H1 (cell line): ENCODE data around the gene KRTAP4-12. TPM values are rescaled to one million over a fixed set of nuclear protein-coding genes. Genes with fewer than 3 reads are reported as not detected.

Source experiments
- CTCF ChIA-PET: fragments of 300-600 bp; sonication (Branson Sonifier 250); formaldehyde crosslinking; loops from one replicate; lab custom pipeline; 2021; ENCODE audit not compliant: partially characterized antibody; lab: Charles Lee
- POLR2A ChIA-PET: fragments of 300-600 bp; sonication (Branson Sonifier 250); formaldehyde crosslinking; loops from one replicate; lab custom pipeline; 2021; ENCODE audit warnings: inconsistent platforms; ENCODE audit not compliant: partially characterized antibody; lab: Charles Lee
- DNase-seq, 2 experiments: peaks; one replicate each; pipeline versions ENCODE4 v3.0.0 to v3.0.0-alpha.2; 2010 to 2022; ENCODE audit warnings: low spot score in 2 of 2, low read depth in 1 of 2, mixed read lengths in 1 of 2
- FAIRE-seq: peaks from 2 replicates; lab custom pipeline; 2011; peaks lifted over from hg19 to GRCh38; lab: Jason Lieb, UNC
- H2AFZ ChIP-seq: 2 replicates; pipeline ENCODE4 v1.8.1; 2012; ENCODE audit warnings: low read length, inconsistent platforms
- H2AK5ac ChIP-seq: 2 replicates; pipeline ENCODE4 v1.6.1; 2013; ENCODE audit warnings: low read depth, low read length
- H2BK120ac ChIP-seq: replicated peaks from 2 replicates; pipeline ENCODE3; 2013; ENCODE audit warnings: low read depth, low read length, inconsistent platforms
- H2BK12ac ChIP-seq: 2 replicates; pipeline ENCODE4 v1.6.1; 2013; ENCODE audit warnings: low read depth, low read length
- H2BK15ac ChIP-seq: 2 replicates; pipeline ENCODE4 v1.6.1; 2013; ENCODE audit warnings: low read length
- H2BK20ac ChIP-seq: 2 replicates; pipeline ENCODE4 v1.6.1; 2013; ENCODE audit warnings: low read length
- H2BK5ac ChIP-seq: 2 replicates; pipeline ENCODE4 v1.6.1; 2013; ENCODE audit warnings: low read depth, low read length
- H3K14ac ChIP-seq: 2 replicates; pipeline ENCODE4 v1.6.1; 2013; ENCODE audit warnings: inconsistent platforms; ENCODE audit not compliant: insufficient read length
- H3K18ac ChIP-seq: 2 replicates; pipeline ENCODE4 v1.6.1; 2013; ENCODE audit warnings: low read length; ENCODE audit errors: extremely low read depth
- H3K23ac ChIP-seq: 2 replicates; pipeline ENCODE4 v1.6.1; 2013; ENCODE audit warnings: inconsistent platforms; ENCODE audit not compliant: insufficient read length
- H3K23me2 ChIP-seq: 2 replicates; pipeline ENCODE4 v1.6.1; 2013; ENCODE audit warnings: low read depth, low read length
- H3K27ac ChIP-seq: 2 replicates; pipeline ENCODE4 v1.6.1; 2011; ENCODE audit warnings: low read depth, low read length, inconsistent platforms
- H3K27me3 ChIP-seq, 4 experiments: replicated peaks in 1 of 4; 1 replicate in 1 of 4; 2 replicates in 3 of 4; pipeline versions ENCODE4 v1.6.1 to v1.8.1; 2011 to 2013; ENCODE audit warnings: low read length in 3 of 4, mild to moderate bottlenecking in 3 of 4, inconsistent platforms in 2 of 4, mixed read lengths in 2 of 4, moderate library complexity in 1 of 4; ENCODE audit not compliant: control insufficient read depth in 3 of 4, insufficient read depth in 3 of 4; ENCODE audit errors: extremely low read depth in 1 of 4
- H3K36me3 ChIP-seq, 4 experiments: 2 replicates each; pipeline versions ENCODE4 v1.6.1 to v1.8.1; 2011 to 2013; ENCODE audit warnings: mild to moderate bottlenecking in 4 of 4, low read length in 3 of 4, moderate library complexity in 2 of 4, control low read depth in 1 of 4, inconsistent platforms in 1 of 4; ENCODE audit not compliant: insufficient read depth in 4 of 4, control insufficient read depth in 2 of 4
- H3K4ac ChIP-seq: replicated peaks from 2 replicates; pipeline ENCODE3; 2013; ENCODE audit warnings: low read length, low read depth, mixed read lengths, inconsistent platforms; ENCODE audit not compliant: insufficient read length
- H3K4me1 ChIP-seq, 4 experiments: replicated peaks in 1 of 4; 1 replicate in 1 of 4; 2 replicates in 3 of 4; pipeline versions ENCODE4 v1.6.1 to v1.8.1; 2011 to 2013; ENCODE audit warnings: low read length in 3 of 4, inconsistent platforms in 2 of 4, mixed read lengths in 1 of 4; ENCODE audit not compliant: insufficient read depth in 4 of 4, control insufficient read depth in 3 of 4
- H3K4me2 ChIP-seq, 2 experiments: 2 replicates each; pipeline versions ENCODE4 v1.6.1 to v1.8.1; 2011 to 2013; ENCODE audit warnings: low read depth in 2 of 2, low read length in 2 of 2, control low read depth in 1 of 2, inconsistent platforms in 1 of 2, mild to moderate bottlenecking in 1 of 2; ENCODE audit not compliant: insufficient read depth in 1 of 2
- H3K4me3 ChIP-seq, 4 experiments: fragments of 200-600, 300-600 bp in 1 of 4; sonication (generic), shearing (Covaris generic), sonication (Bioruptor Twin) in 1 of 4; 2 replicates each; pipeline versions ENCODE4 v1.5.1 to v1.8.1; 2011 to 2016; ENCODE audit warnings: low read length in 4 of 4, low read depth in 3 of 4, control low read depth in 2 of 4, inconsistent platforms in 2 of 4, mild to moderate bottlenecking in 2 of 4, mixed read lengths in 1 of 4, moderate library complexity in 1 of 4; ENCODE audit not compliant: insufficient read depth in 2 of 4; ENCODE audit errors: extremely low read depth in 1 of 4
- H3K56ac ChIP-seq: replicated peaks from 2 replicates; pipeline ENCODE3; 2013; ENCODE audit warnings: low read depth, mild to moderate bottlenecking, mixed read lengths, low read length, inconsistent platforms; ENCODE audit not compliant: insufficient read length
- H3K79me1 ChIP-seq: 2 replicates; pipeline ENCODE4 v1.6.1; 2013; ENCODE audit warnings: low read depth, low read length, control low read depth
- H3K79me2 ChIP-seq, 2 experiments: 2 replicates each; pipeline versions ENCODE4 v1.6.1 to v1.8.1; 2012 to 2013; ENCODE audit warnings: low read length in 2 of 2, mild to moderate bottlenecking in 2 of 2, inconsistent platforms in 1 of 2; ENCODE audit not compliant: insufficient read depth in 2 of 2, control insufficient read depth in 1 of 2
- H3K9ac ChIP-seq, 4 experiments: replicated peaks in 1 of 4; 1 replicate in 1 of 4; 2 replicates in 3 of 4; pipeline versions ENCODE4 v1.6.1 to v1.8.1; 2011 to 2013; ENCODE audit warnings: low read depth in 3 of 4, low read length in 3 of 4, control low read depth in 2 of 4, mild to moderate bottlenecking in 2 of 4, moderate library complexity in 2 of 4, inconsistent platforms in 1 of 4; ENCODE audit errors: extremely low read depth in 1 of 4
- H3K9me3 ChIP-seq, 2 experiments: 2 replicates each; pipeline versions ENCODE4 v1.6.1 to v1.8.1; 2012 to 2013; ENCODE audit warnings: mild to moderate bottlenecking in 2 of 2, moderate library complexity in 2 of 2, control low read depth in 1 of 2, inconsistent platforms in 1 of 2, low read depth in 1 of 2, low read length in 1 of 2, mixed read lengths in 1 of 2; ENCODE audit not compliant: insufficient read depth in 2 of 2
- H4K20me1 ChIP-seq, 2 experiments: replicated peaks in 1 of 2; 2 replicates each; pipeline versions ENCODE3 to v1.8.1; 2011 to 2013; ENCODE audit warnings: inconsistent platforms in 2 of 2, low read length in 2 of 2, mild to moderate bottlenecking in 1 of 2; ENCODE audit not compliant: insufficient read depth in 2 of 2, control insufficient read depth in 1 of 2
- H4K5ac ChIP-seq: 2 replicates; pipeline ENCODE4 v1.6.1; 2013; ENCODE audit warnings: low read length, low read depth, mixed read lengths, inconsistent platforms; ENCODE audit not compliant: insufficient read length
- H4K8ac ChIP-seq: 2 replicates; pipeline ENCODE4 v1.8.0; 2013; ENCODE audit warnings: mild to moderate bottlenecking, moderate library complexity, low read length, inconsistent platforms; ENCODE audit not compliant: insufficient read depth; ENCODE audit errors: extremely low read depth
- H4K91ac ChIP-seq: replicated peaks from 2 replicates; pipeline ENCODE3; 2013; ENCODE audit warnings: low read length, mixed read lengths, inconsistent platforms; ENCODE audit not compliant: insufficient read length
- CEBPB ChIP-seq: IDR thresholded peaks from 2 replicates; pipeline ENCODE4 v1.6.1; 2012; ENCODE audit warnings: low read depth, low read length
- CHD1 ChIP-seq: IDR thresholded peaks from 2 replicates; pipeline ENCODE4 v1.6.1; 2012; ENCODE audit warnings: low read depth, low read length, improper control_type of control experiment
- EP300 ChIP-seq, 2 experiments: IDR thresholded peaks; 1 replicate in 1 of 2; 2 replicates in 1 of 2; pipeline ENCODE4 v1.6.1; 2011 to 2012; ENCODE audit warnings: low read depth in 2 of 2, low read length in 2 of 2, mild to moderate bottlenecking in 2 of 2, borderline replicate concordance in 1 of 2, inconsistent platforms in 1 of 2, moderate library complexity in 1 of 2
- EZH2 ChIP-seq: fragments of 200-600 bp; sonication (generic); IDR thresholded peaks from 2 replicates; pipeline ENCODE4 v1.7.1; 2012; ENCODE audit warnings: low read depth, mild to moderate bottlenecking, moderate library complexity, low read length, inconsistent platforms; ENCODE audit not compliant: severe bottlenecking
- FOSL1 ChIP-seq: IDR thresholded peaks from 2 replicates; pipeline ENCODE4 v1.6.1; 2011; ENCODE audit warnings: mild to moderate bottlenecking, low read depth, low read length, moderate library complexity; ENCODE audit not compliant: insufficient read depth
- HDAC2 ChIP-seq, 2 experiments: fragments of 300-600 bp in 1 of 2; sonication (generic) in 1 of 2; IDR thresholded peaks; 2 replicates each; pipeline ENCODE4 v1.6.1; 2011 to 2012; ENCODE audit warnings: low read depth in 2 of 2, low read length in 2 of 2, mild to moderate bottlenecking in 2 of 2, moderate library complexity in 2 of 2, borderline replicate concordance in 1 of 2, inconsistent platforms in 1 of 2
- HDAC6 ChIP-seq: IDR thresholded peaks from one replicate; pipeline ENCODE4 v1.7.1; 2012; ENCODE audit warnings: low read depth, mild to moderate bottlenecking, inconsistent platforms, low read length, moderate library complexity
- KDM1A ChIP-seq: fragments of 200-600, 300-600 bp; sonication (generic); IDR thresholded peaks from 2 replicates; pipeline ENCODE4 v1.7.1; 2016; ENCODE audit warnings: mild to moderate bottlenecking, low read length, borderline replicate concordance
- KDM4A ChIP-seq: IDR thresholded peaks from one replicate; pipeline ENCODE4 v1.7.1; 2012; ENCODE audit warnings: low read depth, mild to moderate bottlenecking, moderate library complexity, low read length, inconsistent platforms; ENCODE audit not compliant: severe bottlenecking
- NRF1 ChIP-seq: IDR thresholded peaks from 2 replicates; pipeline ENCODE4 v1.6.1; 2011; ENCODE audit warnings: mild to moderate bottlenecking, low read depth, low read length, improper control_type of control experiment
- SIRT6 ChIP-seq: IDR thresholded peaks from one replicate; pipeline ENCODE4 v1.7.1; 2012; ENCODE audit warnings: low read length, inconsistent platforms
- SP2 ChIP-seq: IDR thresholded peaks from 2 replicates; pipeline ENCODE4 v1.6.1; 2012; ENCODE audit warnings: mild to moderate bottlenecking, low read length, inconsistent platforms
- TAF7 ChIP-seq: optimal IDR thresholded peaks from 2 replicates; pipeline ENCODE3; 2011; ENCODE audit warnings: low read depth, mild to moderate bottlenecking, inconsistent platforms, low read length, moderate library complexity, borderline replicate concordance
- WGBS, 2 experiments: shearing (Covaris generic) in 1 of 2; methylation state at CpG; one replicate each; pipeline versions ENCODE4 v1.1.6 to v1.1.7; 2013 to 2015; ENCODE audit warnings: low lambda C conversion rate in 2 of 2, mixed read lengths in 2 of 2, inconsistent platforms in 1 of 2, low coverage in 1 of 2, missing lambda C conversion rate in 1 of 2; ENCODE audit not compliant: insufficient replicate concordance in 2 of 2, insufficient coverage in 1 of 2, insufficient read length in 1 of 2; ENCODE audit errors: extremely low coverage in 1 of 2, missing lambda C conversion rate in 1 of 2; 5-methylcytosine and 5-hydroxymethylcytosine counted together
- polyA plus RNA-seq, 7 experiments: library from polyadenylated mRNA; depleted of rRNA in 3 of 7; stranded (reverse) in 5 of 7; unstranded in 2 of 7; fragments of >200 nt in 5 of 7; fragments of 200-250 nt in 2 of 7; gene quantifications; 1 replicate in 5 of 7; 2 replicates in 1 of 7; 4 replicates in 1 of 7; pipeline versions ENCODE4 v1.2.1 to v1.2.3, GENCODE V29; 2011 to 2013; ENCODE audit warnings: missing spikeins in 2 of 7, mixed read lengths in 2 of 7
- total RNA-seq: library from RNA; stranded (reverse); fragmentation: NEBNext Ultra II Directional; extraction: Animal tissue kit (Norgen Biotek cat#: 25700); gene quantifications from 2 replicates; pipeline ENCODE4 v1.2.1, GENCODE V29; 2021
- TF ChIP-seq, protein P1 (sequence below): IDR thresholded peaks from 2 replicates; pipeline ENCODE4 v1.6.1; 2012; ENCODE audit warnings: inconsistent platforms

The KRTAP4-12 gene
- total and polyA plus RNA-seq, 2 of the 8 experiments (the other 6 are each of a cell fraction or from before 2014, with no cell fraction given): not detected

GRCh38 chr17:41167561-41167960, 43.6 kb upstream of the KRTAP4-12 start:
- Histone ChIP-seq H3K9ac (no peak overlapping the region), H3K4me3 (no peak overlapping the region), H3K9me3 (no peaks in the 10 kb centered on the region; a peak in 1 of 4 replicates), H3K18ac (no peak overlapping the region), H2BK20ac (no peak overlapping the region), H4K20me1 (no peaks in the 10 kb centered on the region), H2AK5ac (no peak overlapping the region), H3K79me1 (no peaks in the 10 kb centered on the region), H2BK120ac (no peak overlapping the region), H3K36me3 (no peaks in the 10 kb centered on the region), H4K8ac (no peak overlapping the region), H3K14ac (no peak overlapping the region), H3K79me2 (no peaks in the 10 kb centered on the region), H3K27ac (no peak overlapping the region), H3K4ac (no peak overlapping the region), H2BK12ac (no peak overlapping the region), H4K91ac (no peak overlapping the region), H3K27me3 (no peaks in the 10 kb centered on the region), H4K5ac (no peak overlapping the region), H2AFZ (no peak overlapping the region), H3K4me2 (no peak overlapping the region), H3K23me2 (no peaks in the 10 kb centered on the region), H2BK15ac (no peak overlapping the region), H3K23ac (no peak overlapping the region), H2BK5ac (no peak overlapping the region), H3K56ac (no peak overlapping the region), H3K4me1 (no peaks in the 10 kb centered on the region)
- ChIA-PET POLR2A (no interaction called here), CTCF (interaction anchor here (0.6 kb wide), 2 partner anchors 8 to 548 kb away, joined by 3 read pairs; no protein-coding TSS in a partner anchor)
- DNase-seq: no peak
- 90% methylated on average over 6 of the region's 7 CpGs; no CpG with 5 or more reads in 1 of the 2 experiments for WGBS, 2 experiments
- no peak for FAIRE-seq
- TF ChIP-seq KDM4A: no peak
- TF ChIP-seq HDAC2 (IDR thresholded peaks at IDR 0.05; ENCODE audit: borderline replicate concordance in 1 of 2, low read depth in 2 of 2, low read length in 2 of 2): no peak
- TF ChIP-seq EP300 (IDR thresholded peaks at IDR 0.05; ENCODE audit: borderline replicate concordance in 1 of 2, low read depth in 2 of 2, low read length in 2 of 2): no peak
- TF ChIP-seq KDM1A: no peak
- no peak for TF ChIP-seq SP2
- TF ChIP-seq FOSL1: no peak
- no peak for TF ChIP-seq CHD1
- no peak for TF ChIP-seq NRF1
- TF ChIP-seq TAF7: no peak
- TF ChIP-seq, protein P1, sequence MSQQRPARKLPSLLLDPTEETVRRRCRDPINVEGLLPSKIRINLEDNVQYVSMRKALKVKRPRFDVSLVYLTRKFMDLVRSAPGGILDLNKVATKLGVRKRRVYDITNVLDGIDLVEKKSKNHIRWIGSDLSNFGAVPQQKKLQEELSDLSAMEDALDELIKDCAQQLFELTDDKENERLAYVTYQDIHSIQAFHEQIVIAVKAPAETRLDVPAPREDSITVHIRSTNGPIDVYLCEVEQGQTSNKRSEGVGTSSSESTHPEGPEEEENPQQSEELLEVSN: no peak
- no peak for TF ChIP-seq HDAC6
- no peak for TF ChIP-seq EZH2
- TF ChIP-seq CEBPB: no peak
- TF ChIP-seq SIRT6: no peak
